GM12878 (cell line): Measurements from ENCODE around the gene LRP1. TPM values are rescaled to one million over a fixed set of nuclear protein-coding genes. Genes with fewer than 3 reads are reported as not detected.

Source experiments
- ATAC-seq: fragments of 200-7000 bp; cut with Tn5 transposase; 3 replicates; pipeline ENCODE4 v1.9.1; 2020; ENCODE audit warnings: mild to moderate bottlenecking, moderate library complexity
- BruUV-seq: library from RNA; stranded (reverse); fragments of 400-500 nt; replicated peaks from 2 replicates; lab custom pipeline; 2021; lab: Mats Ljungman, UMichigan
- CTCF ChIA-PET: fragments of 300-600 bp; sonication (Branson Sonifier 250); formaldehyde crosslinking; extraction: SDS; loops from one replicate; lab custom pipeline; 2021; ENCODE audit warnings: inconsistent platforms; lab: Yijun Ruan, JAX
- POLR2A ChIA-PET: fragments of 350-600 bp; formaldehyde crosslinking; extraction: SDS; loops from one replicate; lab custom pipeline; 2021; ENCODE audit warnings: inconsistent platforms; lab: Charles Lee
- RAD21 ChIA-PET: fragments of 300-600 bp; sonication (Branson Sonifier 250); formaldehyde crosslinking; loops from one replicate; lab custom pipeline; 2023; ENCODE audit warnings: antibody characterized with exemption; ENCODE audit not compliant: unreplicated experiment; lab: Charles Lee
- SMC1A ChIA-PET: fragments of 300-600 bp; sonication (Branson Sonifier 250); formaldehyde crosslinking; loops from one replicate; lab custom pipeline; 2023; ENCODE audit not compliant: unreplicated experiment, uncharacterized antibody; lab: Charles Lee
- DNase-seq: peaks from one replicate; pipeline ENCODE4 v3.0.0-alpha.2; 2011; ENCODE audit warnings: low read depth, low spot score
- FAIRE-seq: peaks from 3 replicates; lab custom pipeline; 2011; peaks lifted over from hg19 to GRCh38; lab: Jason Lieb, UNC
- H2AFZ ChIP-seq: 2 replicates; pipeline ENCODE4 v1.6.0; 2011; ENCODE audit warnings: low read depth, low read length, control low read depth; ENCODE audit not compliant: control insufficient read depth
- H3K27ac ChIP-seq: 2 replicates; pipeline ENCODE4 v1.5.1; 2011; ENCODE audit warnings: control low read depth; ENCODE audit not compliant: control insufficient read depth, insufficient read depth
- H3K27me3 ChIP-seq, 2 experiments: replicated peaks in 1 of 2; 2 replicates each; pipeline versions ENCODE4 v1.6.0 to v1.6.1; 2011; ENCODE audit warnings: low read length in 1 of 2; ENCODE audit not compliant: control insufficient read depth in 2 of 2, insufficient read depth in 2 of 2
- H3K36me3 ChIP-seq, 2 experiments: 2 replicates each; pipeline ENCODE4 v1.5.1; 2011; ENCODE audit warnings: low read length in 1 of 2; ENCODE audit not compliant: control insufficient read depth in 2 of 2, insufficient read depth in 2 of 2
- H3K4me1 ChIP-seq: 2 replicates; pipeline ENCODE4 v1.6.1; 2011; ENCODE audit warnings: mild to moderate bottlenecking, low read length, moderate library complexity, mixed read lengths; ENCODE audit not compliant: control insufficient read depth, insufficient read depth
- H3K4me2 ChIP-seq: 2 replicates; pipeline ENCODE4 v1.6.0; 2011; ENCODE audit warnings: control low read depth; ENCODE audit not compliant: control insufficient read depth, insufficient read depth
- H3K4me3 ChIP-seq: fragments of 200-600 bp; sonication (generic); 2 replicates; pipeline ENCODE4 v1.5.1; 2016
- H3K79me2 ChIP-seq: 2 replicates; pipeline ENCODE4 v1.6.0; 2011; ENCODE audit warnings: low read length; ENCODE audit not compliant: control insufficient read depth, insufficient read depth
- H3K9ac ChIP-seq: 2 replicates; pipeline ENCODE4 v1.8.0; 2011; ENCODE audit warnings: low read length, control low read depth, mixed read lengths; ENCODE audit not compliant: control insufficient read depth, insufficient read depth
- H3K9me3 ChIP-seq: replicated peaks from 3 replicates; pipeline ENCODE4 v1.5.1; 2011; ENCODE audit warnings: mild to moderate bottlenecking, low read length; ENCODE audit not compliant: control insufficient read depth, insufficient read depth
- H4K20me1 ChIP-seq: 2 replicates; pipeline ENCODE4 v1.6.0; 2011; ENCODE audit not compliant: control insufficient read depth, insufficient read depth
- ATF3 ChIP-seq: IDR thresholded peaks from 2 replicates; pipeline ENCODE4 v1.6.1; 2011; ENCODE audit warnings: low read depth, mild to moderate bottlenecking, low read length, moderate library complexity, borderline replicate concordance; ENCODE audit errors: extremely low read depth
- EGR1 ChIP-seq, 2 experiments: IDR thresholded peaks; 1 replicate in 1 of 2; 2 replicates in 1 of 2; pipeline ENCODE4 v1.6.1; 2011 to 2012; ENCODE audit warnings: low read depth in 2 of 2, low read length in 2 of 2, borderline replicate concordance in 1 of 2, mild to moderate bottlenecking in 1 of 2, moderate library complexity in 1 of 2
- EP300 ChIP-seq, 2 experiments: fragments of 150-350 bp in 1 of 2; IDR thresholded peaks; 2 replicates each; pipeline ENCODE4 v1.6.1; 2011 to 2012; ENCODE audit warnings: low read depth in 2 of 2, low read length in 2 of 2, borderline replicate concordance in 1 of 2, improper control_type of control experiment in 1 of 2, inconsistent platforms in 1 of 2; ENCODE audit not compliant: control insufficient read depth in 1 of 2
- HDAC6 ChIP-seq: fragments of 200-600 bp; sonication (generic); IDR thresholded peaks from one replicate; pipeline ENCODE4 v1.8.0; 2017; ENCODE audit warnings: antibody characterized with exemption; ENCODE audit not compliant: unreplicated experiment
- HDGF ChIP-seq: fragments of 450-650 bp; IDR thresholded peaks from 2 replicates; pipeline ENCODE4 v1.6.1; 2016; ENCODE audit warnings: antibody characterized with exemption
- JUNB ChIP-seq: IDR thresholded peaks from 2 replicates; pipeline ENCODE4 v1.6.1; 2016; ENCODE audit warnings: antibody characterized with exemption, mild to moderate bottlenecking
- KDM1A ChIP-seq: fragments of 200-600 bp; sonication (generic); IDR thresholded peaks from 2 replicates; pipeline ENCODE4 v1.6.1; 2016; ENCODE audit warnings: borderline replicate concordance
- KLF5 ChIP-seq: fragments of 450-650 bp; IDR thresholded peaks from 2 replicates; pipeline ENCODE4 v1.6.1; 2014; ENCODE audit warnings: mild to moderate bottlenecking; ENCODE audit not compliant: partially characterized antibody
- NFIC ChIP-seq: IDR thresholded peaks from 2 replicates; pipeline ENCODE4 v1.6.1; 2012; ENCODE audit warnings: low read depth, mild to moderate bottlenecking, inconsistent platforms, low read length, moderate library complexity
- NR2C1 ChIP-seq: fragments of 450-650 bp; IDR thresholded peaks from 2 replicates; pipeline ENCODE4 v1.6.1; 2017; ENCODE audit warnings: antibody characterized with exemption, mild to moderate bottlenecking, moderate library complexity
- POLR2A ChIP-seq: IDR thresholded peaks from 2 replicates; pipeline ENCODE4 v1.6.1; 2011; ENCODE audit warnings: low read depth, mild to moderate bottlenecking, low read length
- RELA ChIP-seq: fragments of 450-650 bp; IDR thresholded peaks from 2 replicates; pipeline ENCODE4 v1.8.0; 2014; ENCODE audit warnings: borderline replicate concordance; ENCODE audit not compliant: partially characterized antibody
- SUZ12 ChIP-seq: fragments of 200-600 bp; sonication (generic); IDR thresholded peaks from one replicate; pipeline ENCODE4 v1.6.1; 2018; ENCODE audit warnings: antibody characterized with exemption, mild to moderate bottlenecking; ENCODE audit not compliant: unreplicated experiment
- ZNF24 ChIP-seq: fragments of 450-650 bp; IDR thresholded peaks from 2 replicates; pipeline ENCODE4 v1.6.1; 2017; ENCODE audit warnings: antibody characterized with exemption, mild to moderate bottlenecking
- ZNF384 ChIP-seq: IDR thresholded peaks from 2 replicates; pipeline ENCODE4 v1.6.1; 2012; ENCODE audit warnings: low read depth, mild to moderate bottlenecking, low read length, improper control_type of control experiment, borderline replicate concordance
- WGBS: methylation state at CpG from one replicate; pipeline ENCODE4 v1.1.6; 2016; ENCODE audit warnings: low lambda C conversion rate; ENCODE audit not compliant: insufficient replicate concordance, insufficient coverage; ENCODE audit errors: missing lambda C conversion rate; 5-methylcytosine and 5-hydroxymethylcytosine counted together
- in situ Hi-C: fragments of 300-500 bp; cut with MboI; formaldehyde crosslinking; loops from 9 replicates; pipeline ENCODE4 v1.14.3; 2018; ENCODE audit warnings: mixed read lengths
- intact Hi-C: fragments of 100-400 bp; cut with micrococcal nuclease; formaldehyde crosslinking; loops from one replicate; pipeline ENCODE4 v1.14.2; 2022; ENCODE audit not compliant: unreplicated experiment
- polyA plus RNA-seq, 11 experiments: library from polyadenylated mRNA; depleted of rRNA in 4 of 11; unstranded in 6 of 11; stranded (reverse) in 5 of 11; fragments of >200 nt; fragmentation: Nextera tagmentation in 4 of 11; fragmentation: Illumina TruSeq in 1 of 11; extraction: Ambion mirVana in 4 of 11; extraction: Trizol in 1 of 11; gene quantifications; 1 replicate in 1 of 11; 2 replicates in 10 of 11; pipeline versions ENCODE4 v1.2.1 to v1.2.3, GENCODE V29; 2011 to 2016; ENCODE audit warnings: inconsistent platforms in 2 of 11, missing spikeins in 2 of 11, low read depth in 1 of 11
- total RNA-seq, 4 experiments: library from RNA; depleted of rRNA in 3 of 4; stranded (reverse); fragments of >200 nt in 3 of 4; fragmentation: Illumina TruSeq in 1 of 4; extraction: Trizol in 1 of 4; gene quantifications; 2 replicates each; pipeline versions ENCODE4 v1.2.1 to v1.2.3, GENCODE V29; 2013 to 2021

LRP1 gene
- total and polyA plus RNA-seq, 10 of the 15 experiments (the other 5 are each of a cell fraction or from before 2014, with no cell fraction given) = under 0.01 to 1.1 (median 0.20) TPM; not detected in 2

- ChIA-PET CTCF (no interaction called here), POLR2A (interaction anchor here (0.9 kb wide), 1 partner anchor 8 kb away, joined by 3 read pairs; no protein-coding TSS in a partner anchor), SMC1A (no interaction called here), RAD21 (no interaction called here)
- WGBS = 88% methylated on average over 23 of the region's 26 CpGs
- intact Hi-C loops = no loop called here
- in situ Hi-C loops = no loop called here
- H3K9me3 ChIP-seq = no peaks in the 10 kb centered on the region
- no peaks in the 10 kb centered on the region for H4K20me1 ChIP-seq
- H3K9ac ChIP-seq = no peak overlapping the region
- ATAC-seq = no peak
- peaks cover 15% of the 10 kb centered on the region for H3K79me2 ChIP-seq
- H3K27ac ChIP-seq = no peak overlapping the region
- peaks cover 0 to 3% of the 10 kb centered on the region in 2 experiments; a peak in 1 of 4 replicates for H3K27me3 ChIP-seq
- peaks cover 34% of the 10 kb centered on the region for H3K4me1 ChIP-seq
- no peak for FAIRE-seq
- BruUV-seq = no TSS peak
- H3K36me3 ChIP-seq = peaks cover 23 to 28% of the 10 kb centered on the region in 2 experiments
- DNase-seq = no peak
- H3K4me3 ChIP-seq = no peak overlapping the region
- TF ChIP-seq KLF5 (no peak), JUNB (no peak), ZNF24 (no peak), EGR1 (IDR thresholded peaks at IDR 0.05; ENCODE audit: borderline replicate concordance in 1 of 2, low read depth in 2 of 2, low read length in 2 of 2) (no peak), POLR2A (peak; percentile 72; the same call in 1 of the 2 replicates)
- H3K4me2 ChIP-seq = no peak overlapping the region
- no peak overlapping the region for H2AFZ ChIP-seq
Observed at GRCh38 chr12:57235017-57235727, 106.9 kb downstream of the LRP1 start.

GRCh38 chr12:57235728-57236131 lies 107.4 kb downstream of the LRP1 start:
- no peak overlapping the region for H2AFZ ChIP-seq
- peaks cover 23 to 28% of the 10 kb centered on the region in 2 experiments for H3K36me3 ChIP-seq
- RAD21 ChIA-PET = interaction anchor here (0.9 kb wide), 1 partner anchor 20 kb away, joined by 3 read pairs; no protein-coding TSS in a partner anchor
- H3K9ac ChIP-seq = no peak overlapping the region
- no TSS peak for BruUV-seq
- intact Hi-C loops = no loop called here
- peaks cover under 1 to 3% of the 10 kb centered on the region in 2 experiments; a peak in 2 of 4 replicates for H3K27me3 ChIP-seq
- SMC1A ChIA-PET = interaction anchor here (1.4 kb wide), 1 partner anchor 22 kb away, joined by 3 read pairs; no protein-coding TSS in a partner anchor
- H3K9me3 ChIP-seq = no peaks in the 10 kb centered on the region
- H3K79me2 ChIP-seq = peaks cover 10% of the 10 kb centered on the region
- in situ Hi-C loops = no loop called here
- POLR2A ChIA-PET = interaction anchor here (0.9 kb wide), 1 partner anchor 9 kb away, joined by 3 read pairs; no protein-coding TSS in a partner anchor
- FAIRE-seq (no peak), DNase-seq (no peak), ATAC-seq (no peak)
- H3K27ac ChIP-seq = no peak overlapping the region
- CTCF ChIA-PET = interaction anchor here (10.7 kb wide), 1 partner anchor 22 kb away, joined by 271 read pairs; no protein-coding TSS in a partner anchor
- 37% methylated on average over 8 of the region's 8 CpGs for WGBS
- peaks cover 36% of the 10 kb centered on the region for H3K4me1 ChIP-seq
- H3K4me2 ChIP-seq = no peak overlapping the region
- no peak overlapping the region for H3K4me3 ChIP-seq
- no peaks in the 10 kb centered on the region for H4K20me1 ChIP-seq
- TF ChIP-seq ZNF384 (no peak), KDM1A (no peak), RELA (no peak), HDAC6 (no peak), SUZ12 (no peak), ATF3 (no peak), NFIC (no peak), EP300 (IDR thresholded peaks at IDR 0.05; ENCODE audit: borderline replicate concordance in 1 of 2, control insufficient read depth in 1 of 2, low read depth in 2 of 2, low read length in 2 of 2) (no peak), HDGF (no peak), EGR1 (IDR thresholded peaks at IDR 0.05; ENCODE audit: borderline replicate concordance in 1 of 2, low read depth in 2 of 2, low read length in 2 of 2) (no peak), NR2C1 (no peak)
